ENCODE measurements around the gene COPG1. TPM values are rescaled to one million over a fixed set of nuclear protein-coding genes. Genes with fewer than 3 reads are reported as not detected.

The COPG1 gene
- total RNA-seq, 1 experiment from 2014 or later, result 157 TPM

- Histone ChIP-seq H3K4me3 (ENCODE audit: low read depth, low read length, poor library complexity, severe bottlenecking) (no peak overlapping the region), H3K36me3 (ENCODE audit: insufficient read depth, low read length, poor library complexity, severe bottlenecking) (no peaks in the 10 kb centered on the region), H3K4me1 (ENCODE audit: insufficient read depth, low read length, poor library complexity, severe bottlenecking) (no peaks in the 10 kb centered on the region), H3K27me3 (replicated peaks; ENCODE audit: insufficient read depth, low read depth, low read length, poor library complexity) (no peaks in the 10 kb centered on the region), H3K9me3 (ENCODE audit: low read depth, low read length, poor library complexity, severe bottlenecking) (no peaks in the 10 kb centered on the region), H3K27ac (ENCODE audit: low read depth, low read length, poor library complexity, severe bottlenecking) (no peak overlapping the region)
- TF ChIP-seq EZH2 (IDR thresholded peaks at IDR 0.05; ENCODE audit: borderline replicate concordance, low read depth, low read length, poor library complexity, severe bottlenecking) (no peak), CTCF (conservative IDR thresholded peaks at IDR 0.05; ENCODE audit: low read depth, low read length) (no peak)
- POLR2A ChIA-PET (ENCODE audit: low non-redundant PET), result interaction anchor here (1.0 kb wide), 1 partner anchor 447 kb away, joined by 3 read pairs; the partner anchor contains the start of gene ACAD9
- CTCF ChIA-PET, result no interaction called here
- BruUV-seq (replicated peaks), result no TSS peak
- intact Hi-C loops (cut with micrococcal nuclease; ENCODE audit: unreplicated experiment), result no loop called here
- no peak for DNase-seq (ENCODE audit: low spot score)
These were observed 76.7 kb downstream of the COPG1 start for GRCh38 chr3:129326138-129326537.

- intact Hi-C loops (cut with micrococcal nuclease; ENCODE audit: unreplicated experiment), result no loop called here
- TF ChIP-seq CTCF (conservative IDR thresholded peaks at IDR 0.05; ENCODE audit: low read depth, low read length) (no peak), EZH2 (IDR thresholded peaks at IDR 0.05; ENCODE audit: borderline replicate concordance, low read depth, low read length, poor library complexity, severe bottlenecking) (no peak)
- ChIA-PET POLR2A (ENCODE audit: low non-redundant PET) (interaction anchor here (1.0 kb wide), 1 partner anchor 447 kb away, joined by 3 read pairs; the partner anchor contains the start of gene ACAD9), CTCF (no interaction called here)
- H3K4me1 ChIP-seq (ENCODE audit: insufficient read depth, low read length, poor library complexity, severe bottlenecking), result no peaks in the 10 kb centered on the region
- BruUV-seq (replicated peaks), result no TSS peak
- H3K27ac ChIP-seq (ENCODE audit: low read depth, low read length, poor library complexity, severe bottlenecking), result no peak overlapping the region
- H3K27me3 ChIP-seq (replicated peaks; ENCODE audit: insufficient read depth, low read depth, low read length, poor library complexity), result no peaks in the 10 kb centered on the region
- H3K36me3 ChIP-seq (ENCODE audit: insufficient read depth, low read length, poor library complexity, severe bottlenecking), result no peaks in the 10 kb centered on the region
- H3K4me3 ChIP-seq (ENCODE audit: low read depth, low read length, poor library complexity, severe bottlenecking), result no peak overlapping the region
- no peak for DNase-seq (ENCODE audit: low spot score)
- no peaks in the 10 kb centered on the region for H3K9me3 ChIP-seq (ENCODE audit: low read depth, low read length, poor library complexity, severe bottlenecking)
These were observed 77.2 kb downstream of the COPG1 start for GRCh38 chr3:129326595-129326994.

Small RNA genes within 50 kb of the gene (microRNA-seq; reads per million reads assigned to microRNA genes)
- gene MIR6826, result not detected

Other genes starting within 250 kb of the COPG1 start
- gene EFCC1, start 248.3 kb upstream of the COPG1 start, total RNA-seq (2021), result not detected in 2 replicates
- not detected in 2 replicates for gene GP9, start 188.8 kb upstream of the COPG1 start, total RNA-seq (2021)
- 2.9 and 7.3 TPM in 2 replicates for gene RAB43, start 127.8 kb upstream of the COPG1 start, total RNA-seq (2021)
- 46.2 and 49.8 TPM in 2 replicates for gene ISY1, start 88.5 kb upstream of the COPG1 start, total RNA-seq (2021)
- gene CNBP, start 65.7 kb upstream of the COPG1 start, total RNA-seq (2021), result 396 and 438 TPM in 2 replicates
- 46.3 and 52.2 TPM in 2 replicates for gene HMCES, start 29.3 kb downstream of the COPG1 start, total RNA-seq (2021)
- 0.71 and 1.2 TPM in 2 replicates for gene EFCAB12, start 179.0 kb downstream of the COPG1 start, total RNA-seq (2021)
- 43.7 and 50.9 TPM in 2 replicates for gene MBD4, start 190.3 kb downstream of the COPG1 start, total RNA-seq (2021)
- 44.0 and 48.2 TPM in 2 replicates for gene IFT122, start 190.6 kb downstream of the COPG1 start, total RNA-seq (2021)